GM23338 (cell line): ENCODE data around the gene CYB5RL. TPM values are rescaled to one million over a fixed set of nuclear protein-coding genes. Genes with fewer than 3 reads are reported as not detected.

Source experiments
- ATAC-seq: fragments of 200-7000 bp; cut with Tn5 transposase; 3 replicates; pipeline ENCODE4 v1.9.1; 2020
- DNase-seq: peaks from one replicate; pipeline ENCODE4 v3.0.0-alpha.2; 2015; ENCODE audit warnings: low spot score
- H2AFZ ChIP-seq: fragments of 200-600 bp; sonication (generic); 2 replicates; pipeline ENCODE4 v1.8.0; 2016; ENCODE audit warnings: antibody characterized with exemption, mild to moderate bottlenecking, moderate library complexity
- H3F3A ChIP-seq: fragments of 200-600 bp; sonication (generic); replicated peaks from 2 replicates; pipeline ENCODE4 v1.8.0; 2017; ENCODE audit warnings: antibody characterized with exemption, mixed run types, low read depth
- H3K27ac ChIP-seq: fragments of 200-600 bp; sonication (generic); 2 replicates; pipeline ENCODE4 v1.6.1; 2016; ENCODE audit warnings: low read depth
- H3K27me3 ChIP-seq: fragments of 200-600 bp; sonication (generic); 2 replicates; pipeline ENCODE4 v1.8.0; 2016; ENCODE audit warnings: mild to moderate bottlenecking, mixed run types, moderate library complexity; ENCODE audit not compliant: insufficient read depth
- H3K36me3 ChIP-seq: fragments of 200-600 bp; sonication (generic); 2 replicates; pipeline ENCODE4 v1.8.0; 2016; ENCODE audit warnings: mild to moderate bottlenecking; ENCODE audit not compliant: insufficient read depth
- H3K4me1 ChIP-seq: fragments of 200-600 bp; sonication (generic); 2 replicates; pipeline ENCODE4 v1.8.0; 2016; ENCODE audit warnings: mild to moderate bottlenecking, moderate library complexity; ENCODE audit not compliant: insufficient read depth
- H3K4me2 ChIP-seq: fragments of 200-600 bp; sonication (generic); 2 replicates; pipeline ENCODE4 v1.7.1; 2017; ENCODE audit warnings: mixed run types
- H3K4me3 ChIP-seq: fragments of 200-600 bp; sonication (generic); 2 replicates; pipeline ENCODE4 v1.6.1; 2016; ENCODE audit warnings: mixed run types
- H3K79me2 ChIP-seq: fragments of 200-600 bp; sonication (generic); replicated peaks from 2 replicates; pipeline ENCODE4 v1.8.0; 2017; ENCODE audit warnings: mild to moderate bottlenecking; ENCODE audit not compliant: insufficient read depth
- H3K9me2 ChIP-seq: fragments of 200-600 bp; sonication (generic); 2 replicates; pipeline ENCODE4 v1.8.0; 2017; ENCODE audit not compliant: insufficient read depth
- H4K20me1 ChIP-seq: fragments of 200-600 bp; sonication (generic); replicated peaks from 2 replicates; pipeline ENCODE4 v1.8.0; 2017; ENCODE audit warnings: mild to moderate bottlenecking; ENCODE audit not compliant: insufficient read depth
- H3K27ac Mint-ChIP-seq: 2 replicates; pipeline ENCODE4 v1.8.0; 2020; ENCODE audit warnings: inconsistent platforms, mild to moderate bottlenecking, moderate library complexity, mixed read lengths
- H3K27me3 Mint-ChIP-seq: 3 replicates; pipeline ENCODE4 v1.8.0; 2022; ENCODE audit warnings: low read depth, mild to moderate bottlenecking, moderate library complexity, mixed read lengths, inconsistent platforms; ENCODE audit not compliant: insufficient read depth, poor library complexity
- H3K36me3 Mint-ChIP-seq: 3 replicates; pipeline ENCODE4 v1.8.0; 2021; ENCODE audit warnings: low read depth, mild to moderate bottlenecking, inconsistent platforms, moderate library complexity, mixed read lengths
- H3K4me1 Mint-ChIP-seq: 3 replicates; pipeline ENCODE4 v1.8.0; 2020; ENCODE audit warnings: mild to moderate bottlenecking, inconsistent platforms, mixed read lengths
- H3K4me3 Mint-ChIP-seq: 3 replicates; pipeline ENCODE4 v1.8.0; 2021; ENCODE audit warnings: moderate library complexity, mild to moderate bottlenecking, inconsistent platforms, mixed read lengths
- H3K9me3 Mint-ChIP-seq: 3 replicates; pipeline ENCODE4 v1.8.0; 2020; ENCODE audit warnings: moderate library complexity, mild to moderate bottlenecking, inconsistent platforms, mixed read lengths
- CTCF ChIP-seq, 2 experiments: fragments of 200-600 bp in 1 of 2; sonication (generic) in 1 of 2; conservative IDR thresholded peaks; 2 replicates each; pipeline versions ENCODE4 v1.5.1 to v1.6.1; 2016 to 2017; ENCODE audit warnings: antibody characterized with exemption in 2 of 2, low read depth in 2 of 2, mild to moderate bottlenecking in 2 of 2, moderate library complexity in 1 of 2
- ETS1 ChIP-seq: IDR thresholded peaks from 2 replicates; pipeline ENCODE4 v1.6.1; 2016; ENCODE audit warnings: antibody characterized with exemption
- EZH2 ChIP-seq: fragments of 200-600 bp; sonication (generic); IDR thresholded peaks from one replicate; pipeline ENCODE4 v1.8.0; 2017; ENCODE audit warnings: antibody characterized with exemption, mild to moderate bottlenecking, low read depth; ENCODE audit not compliant: unreplicated experiment
- EZH2phosphoT487 ChIP-seq: fragments of 200-600 bp; sonication (generic); IDR thresholded peaks from one replicate; pipeline ENCODE4 v1.8.1; 2018; ENCODE audit warnings: antibody characterized with exemption; ENCODE audit not compliant: unreplicated experiment
- JUNB ChIP-seq: IDR thresholded peaks from one replicate; pipeline ENCODE4 v1.6.1; 2016; ENCODE audit warnings: antibody characterized with exemption; ENCODE audit not compliant: unreplicated experiment
- NANOG ChIP-seq: IDR thresholded peaks from 2 replicates; pipeline ENCODE4 v1.6.1; 2016; ENCODE audit warnings: antibody characterized with exemption, borderline replicate concordance
- POLR2AphosphoS5 ChIP-seq: IDR thresholded peaks from 2 replicates; pipeline ENCODE4 v1.6.1; 2016; ENCODE audit warnings: antibody characterized with exemption, low read depth
- STAT1 ChIP-seq: IDR thresholded peaks from one replicate; pipeline ENCODE4 v1.6.1; 2016; ENCODE audit warnings: antibody characterized with exemption; ENCODE audit not compliant: unreplicated experiment
- ZNF114 ChIP-seq: fragments of 250-450 bp; sonication (Bioruptor Pico); IDR thresholded peaks from 2 replicates; pipeline ENCODE4 v1.5.0; 2020; ENCODE audit warnings: mild to moderate bottlenecking, moderate library complexity
- ZNF331 ChIP-seq: fragments of 250-450 bp; sonication (Bioruptor Pico); IDR thresholded peaks from 2 replicates; pipeline ENCODE4 v1.5.0; 2020; ENCODE audit warnings: low read depth, mild to moderate bottlenecking, moderate library complexity
- ZNF462 ChIP-seq: fragments of 250-450 bp; sonication (Bioruptor Pico); IDR thresholded peaks from 2 replicates; pipeline ENCODE4 v1.5.0; 2020; ENCODE audit warnings: mild to moderate bottlenecking, moderate library complexity
- polyA plus RNA-seq: library from polyadenylated mRNA; unstranded; fragments of >200 nt; fragmentation: Nextera tagmentation; extraction: Ambion mirVana; gene quantifications from 2 replicates; pipeline ENCODE4 v1.2.1, GENCODE V29; 2016
- total RNA-seq: library from RNA; depleted of rRNA; stranded (reverse); fragments of >200 nt; shearing (Covaris generic); gene quantifications from 2 replicates; pipeline ENCODE4 v1.2.3, GENCODE V29; 2014

Gene CYB5RL
- total and polyA plus RNA-seq, 2 experiments from 2014 or later: 5.9 to 11.5 TPM

GRCh38 chr1:54223441-54224202 is 23.8 kb upstream of the CYB5RL start:
- TF ChIP-seq JUNB (no peak), EZH2 (no peak)
- no peaks in the 10 kb centered on the region for H3K27me3 ChIP-seq
- Mint-ChIP-seq H3K27ac (peak overlapping the region; percentile 80), H3K4me3 (no peak overlapping the region), H3K36me3 (peaks cover 19% of the 10 kb centered on the region), H3K9me3 (no peaks in the 10 kb centered on the region), H3K27me3 (peaks cover 28% of the 10 kb centered on the region), H3K4me1 (peaks cover 48% of the 10 kb centered on the region)
- no peaks in the 10 kb centered on the region for H3K79me2 ChIP-seq
- H3K4me1 ChIP-seq: no peaks in the 10 kb centered on the region; the same call in 1 of the 2 replicates
- no peak overlapping the region for H3K27ac ChIP-seq
- H3K9me2 ChIP-seq: no peaks in the 10 kb centered on the region
- H3F3A ChIP-seq: no peaks in the 10 kb centered on the region
- H2AFZ ChIP-seq: no peak overlapping the region
- no peak overlapping the region for H3K4me3 ChIP-seq
- peaks cover 12% of the 10 kb centered on the region for H4K20me1 ChIP-seq
- peak; percentile 16 for ATAC-seq
- H3K36me3 ChIP-seq: 0 out of 2 replicates have a peak, but pooled peaks cover 3% of the 10 kb centered on the region
- H3K4me2 ChIP-seq: no peak overlapping the region
- no peak for DNase-seq

- Histone ChIP-seq H3K9me2 (no peaks in the 10 kb centered on the region), H3K27ac (0 out of 2 replicates have a peak overlapping the region, but pooled peaks have one; percentile 32), H3K4me3 (no peak overlapping the region), H3K27me3 (no peaks in the 10 kb centered on the region), H2AFZ (no peak overlapping the region), H4K20me1 (peaks cover 14% of the 10 kb centered on the region), H3K36me3 (0 out of 2 replicates have a peak, but pooled peaks cover 8% of the 10 kb centered on the region), H3K4me2 (no peak overlapping the region), H3K79me2 (no peaks in the 10 kb centered on the region), H3K4me1 (no peaks in the 10 kb centered on the region; the same call in 1 of the 2 replicates), H3F3A (no peaks in the 10 kb centered on the region)
- H3K4me3 Mint-ChIP-seq: no peak overlapping the region
- peaks cover 43% of the 10 kb centered on the region for H3K4me1 Mint-ChIP-seq
- no peaks in the 10 kb centered on the region for H3K9me3 Mint-ChIP-seq
- H3K27ac Mint-ChIP-seq: no peak overlapping the region
- peaks cover 22% of the 10 kb centered on the region for H3K36me3 Mint-ChIP-seq
- DNase-seq (no peak), ATAC-seq (no peak)
- H3K27me3 Mint-ChIP-seq: peaks cover 25% of the 10 kb centered on the region
- no peak for TF ChIP-seq CTCF (conservative IDR thresholded peaks at IDR 0.05; ENCODE audit: low read depth in 2 of 2)
- TF ChIP-seq ZNF114: no peak
- TF ChIP-seq JUNB: no peak
- TF ChIP-seq POLR2AphosphoS5: no peak
- TF ChIP-seq ZNF462 (CRISPR knock-in tag): no peak
- TF ChIP-seq EZH2phosphoT487: no peak
- no peak for TF ChIP-seq ZNF331 (CRISPR knock-in tag)
- no peak for TF ChIP-seq EZH2
- no peak for TF ChIP-seq STAT1
- TF ChIP-seq ETS1: no peak
- TF ChIP-seq NANOG: no peak
These were observed 22.9 kb upstream of the CYB5RL start for GRCh38 chr1:54222711-54223110.
